ENCODE results near the gene CDH23. TPM values are rescaled to one million over a fixed set of nuclear protein-coding genes. Genes with fewer than 3 reads are reported as not detected.

CDH23 gene
- total RNA-seq, 1 donor from 2014 or later = not detected

DNA sequence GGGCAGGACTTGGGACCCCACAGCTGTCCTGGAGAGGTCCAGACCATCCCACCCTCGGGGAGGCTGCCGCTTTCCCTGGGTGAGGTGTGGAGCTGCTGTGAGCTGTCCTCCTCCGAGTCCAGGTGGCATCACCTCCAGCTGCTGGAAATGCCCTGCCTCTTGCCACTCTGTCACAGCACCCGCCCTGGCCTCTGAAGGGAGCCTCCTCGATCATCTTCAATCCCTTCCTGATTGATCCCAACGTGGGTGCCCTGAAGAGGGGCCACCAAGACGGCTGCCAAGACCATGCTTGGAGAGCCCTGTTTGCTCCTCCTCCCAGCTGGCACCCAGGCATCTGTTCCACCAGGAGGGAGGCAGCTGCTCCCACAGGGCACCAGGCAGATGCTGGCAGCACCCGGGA lies 318.3 kb downstream of the CDH23 start:
- DNase-seq (ENCODE audit: low read depth) (no peak), FAIRE-seq (no peak)
- Histone ChIP-seq H3K4me3 (ENCODE audit: low read depth, low read length) (no peak overlapping the region), H3K36me3 (ENCODE audit: control insufficient read depth, insufficient read depth, low read length) (no peaks in the 10 kb centered on the region), H3K27me3 (ENCODE audit: control insufficient read depth, insufficient read depth, low read length) (no peaks in the 10 kb centered on the region)
- TF ChIP-seq, protein P1, sequence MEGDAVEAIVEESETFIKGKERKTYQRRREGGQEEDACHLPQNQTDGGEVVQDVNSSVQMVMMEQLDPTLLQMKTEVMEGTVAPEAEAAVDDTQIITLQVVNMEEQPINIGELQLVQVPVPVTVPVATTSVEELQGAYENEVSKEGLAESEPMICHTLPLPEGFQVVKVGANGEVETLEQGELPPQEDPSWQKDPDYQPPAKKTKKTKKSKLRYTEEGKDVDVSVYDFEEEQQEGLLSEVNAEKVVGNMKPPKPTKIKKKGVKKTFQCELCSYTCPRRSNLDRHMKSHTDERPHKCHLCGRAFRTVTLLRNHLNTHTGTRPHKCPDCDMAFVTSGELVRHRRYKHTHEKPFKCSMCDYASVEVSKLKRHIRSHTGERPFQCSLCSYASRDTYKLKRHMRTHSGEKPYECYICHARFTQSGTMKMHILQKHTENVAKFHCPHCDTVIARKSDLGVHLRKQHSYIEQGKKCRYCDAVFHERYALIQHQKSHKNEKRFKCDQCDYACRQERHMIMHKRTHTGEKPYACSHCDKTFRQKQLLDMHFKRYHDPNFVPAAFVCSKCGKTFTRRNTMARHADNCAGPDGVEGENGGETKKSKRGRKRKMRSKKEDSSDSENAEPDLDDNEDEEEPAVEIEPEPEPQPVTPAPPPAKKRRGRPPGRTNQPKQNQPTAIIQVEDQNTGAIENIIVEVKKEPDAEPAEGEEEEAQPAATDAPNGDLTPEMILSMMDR (IDR thresholded peaks at IDR 0.05; ENCODE audit: insufficient read depth, low read length, severe bottlenecking) = no peak

DNA sequence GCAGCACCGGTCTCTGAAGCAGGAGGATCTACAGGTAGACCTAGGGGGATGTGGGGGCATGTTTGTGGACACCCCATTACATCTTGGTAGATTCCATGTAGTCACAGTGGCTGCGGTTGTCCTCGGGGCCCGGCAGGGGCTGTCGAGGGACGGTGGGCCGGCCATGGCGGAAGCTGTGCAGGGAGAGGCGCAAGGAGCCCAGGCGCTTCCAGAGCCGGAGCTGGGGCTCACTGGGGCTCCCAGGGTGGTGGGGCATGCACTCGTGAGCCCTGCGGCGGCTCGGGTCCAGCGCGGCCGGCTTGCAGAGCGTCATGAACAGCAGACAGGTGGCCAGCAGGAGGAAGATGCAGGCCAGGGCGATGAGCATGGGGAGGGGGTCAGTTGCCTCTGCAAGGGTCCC lies 319.1 kb downstream of the CDH23 start:
- Histone ChIP-seq H3K36me3 (ENCODE audit: control insufficient read depth, insufficient read depth, low read length) (no peaks in the 10 kb centered on the region), H3K27me3 (ENCODE audit: control insufficient read depth, insufficient read depth, low read length) (no peaks in the 10 kb centered on the region), H3K4me3 (ENCODE audit: low read depth, low read length) (no peak overlapping the region)
- FAIRE-seq (no peak), DNase-seq (ENCODE audit: low read depth) (no peak)
- TF ChIP-seq, protein P1 (IDR thresholded peaks at IDR 0.05; ENCODE audit: insufficient read depth, low read length, severe bottlenecking) = no peak

DNA sequence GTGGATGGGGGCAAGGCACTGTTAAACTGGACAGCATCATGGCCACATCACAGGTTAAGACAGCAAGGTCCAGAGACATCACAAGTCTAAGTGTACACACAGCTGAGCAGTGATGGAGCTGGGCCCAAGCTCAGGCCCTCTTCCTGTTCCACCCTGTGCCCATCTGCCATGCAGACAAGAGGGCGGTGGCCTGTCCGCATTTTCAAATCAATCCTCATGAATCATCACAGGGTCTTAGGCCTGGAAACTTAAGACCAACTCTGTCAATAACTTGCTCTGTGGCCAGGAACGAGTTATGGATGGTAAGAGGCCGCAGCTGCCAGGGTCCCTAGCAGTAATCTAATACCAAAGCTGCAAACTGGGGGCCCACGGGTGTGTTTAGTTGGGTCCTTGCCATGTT lies 319.7 kb downstream of the CDH23 start:
- TF ChIP-seq, protein P1 (IDR thresholded peaks at IDR 0.05; ENCODE audit: insufficient read depth, low read length, severe bottlenecking) = no peak
- H3K4me3 ChIP-seq (ENCODE audit: low read depth, low read length) = no peak overlapping the region
- FAIRE-seq = peak; percentile 93

DNA sequence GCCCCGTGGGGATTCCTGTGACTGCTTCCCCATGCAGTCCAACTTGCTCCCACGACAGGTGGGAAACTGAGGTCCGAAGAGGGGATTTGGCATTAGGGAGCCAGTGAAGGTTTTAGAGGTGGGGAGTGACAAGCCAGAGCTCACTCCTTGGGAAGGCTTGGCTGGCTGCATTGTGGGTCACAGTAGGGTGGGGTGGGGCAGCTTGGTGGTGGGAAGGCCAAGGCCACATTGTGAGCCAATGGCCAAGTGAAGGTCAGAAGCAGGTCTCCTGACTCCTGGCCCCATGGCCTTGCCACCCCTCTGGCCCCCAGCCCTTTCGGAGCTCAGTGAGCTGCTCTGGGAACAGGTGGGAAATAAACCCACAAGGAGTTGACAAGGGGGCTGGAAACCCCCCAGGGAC lies 320.3 kb downstream of the CDH23 start:
- no peak for FAIRE-seq
- Histone ChIP-seq H3K4me3 (ENCODE audit: low read depth, low read length) (no peak overlapping the region), H3K27me3 (ENCODE audit: control insufficient read depth, insufficient read depth, low read length) (no peaks in the 10 kb centered on the region), H3K36me3 (ENCODE audit: control insufficient read depth, insufficient read depth, low read length) (no peaks in the 10 kb centered on the region)
- DNase-seq (ENCODE audit: low read depth) = no peak
- TF ChIP-seq, protein P1 (IDR thresholded peaks at IDR 0.05; ENCODE audit: insufficient read depth, low read length, severe bottlenecking) = no peak

More for the DNA sequence above, 319.7 kb downstream of the CDH23 start:
- no peaks in the 10 kb centered on the region for H3K36me3 ChIP-seq (ENCODE audit: control insufficient read depth, insufficient read depth, low read length)
- H3K27me3 ChIP-seq (ENCODE audit: control insufficient read depth, insufficient read depth, low read length) = no peaks in the 10 kb centered on the region
- DNase-seq (ENCODE audit: low read depth) = no peak

DNA sequence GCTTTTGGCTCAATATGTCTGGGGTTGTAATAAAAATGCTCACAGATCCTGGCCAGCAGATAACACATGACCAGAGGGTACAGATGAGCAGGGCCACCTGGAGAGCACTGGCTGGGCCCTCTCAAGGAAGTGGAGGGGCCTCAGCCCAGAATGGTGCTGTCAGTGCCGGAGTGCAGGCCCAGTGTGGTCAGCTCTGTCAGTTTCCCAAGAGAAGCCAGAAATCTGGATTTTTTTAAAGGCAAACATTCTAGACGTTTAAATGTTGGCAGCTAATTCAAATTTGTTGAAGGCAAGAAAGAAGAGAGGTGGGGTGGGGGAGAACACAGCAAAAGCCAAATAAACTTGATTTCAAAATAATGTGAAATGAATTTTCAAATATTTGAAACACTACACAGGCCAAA lies 320.8 kb downstream of the CDH23 start:
- DNase-seq (ENCODE audit: low read depth) = no peak
- Histone ChIP-seq H3K36me3 (ENCODE audit: control insufficient read depth, insufficient read depth, low read length) (no peaks in the 10 kb centered on the region), H3K4me3 (ENCODE audit: low read depth, low read length) (no peak overlapping the region), H3K27me3 (ENCODE audit: control insufficient read depth, insufficient read depth, low read length) (no peaks in the 10 kb centered on the region)
- TF ChIP-seq, protein P1 (IDR thresholded peaks at IDR 0.05; ENCODE audit: insufficient read depth, low read length, severe bottlenecking) = no peak
- no peak for FAIRE-seq

DNA sequence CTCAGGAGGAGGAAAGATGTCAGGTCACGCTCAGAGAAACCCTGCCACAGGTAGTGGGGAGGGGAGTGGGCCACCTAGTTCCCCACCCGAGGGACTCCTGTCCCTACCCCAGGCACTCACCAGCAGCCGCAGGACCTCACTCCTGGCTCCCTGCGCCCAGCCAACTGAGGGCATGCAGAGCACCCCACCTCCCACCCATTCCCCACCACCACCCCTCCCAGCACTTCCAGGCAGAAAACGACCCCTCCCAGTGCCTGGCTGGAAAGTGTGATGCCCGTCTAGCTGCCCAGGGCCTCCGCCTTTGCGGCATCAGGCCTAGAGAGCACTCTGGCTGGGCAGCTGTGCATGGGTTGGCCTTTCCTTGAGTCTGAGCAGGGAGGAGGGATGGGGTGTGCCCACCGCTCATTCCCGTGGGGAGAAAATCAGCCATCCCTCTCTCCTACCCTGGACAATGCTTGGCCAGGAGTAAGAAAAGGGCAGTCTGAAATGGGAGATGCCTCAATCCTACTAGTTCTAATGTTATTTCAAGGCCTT lies 321.5 kb downstream of the CDH23 start:
- H3K27me3 ChIP-seq (ENCODE audit: control insufficient read depth, insufficient read depth, low read length) = no peaks in the 10 kb centered on the region
- TF ChIP-seq, protein P1 (IDR thresholded peaks at IDR 0.05; ENCODE audit: insufficient read depth, low read length, severe bottlenecking) = no peak
- DNase-seq (ENCODE audit: low read depth) = no peak
- H3K36me3 ChIP-seq (ENCODE audit: control insufficient read depth, insufficient read depth, low read length) = no peaks in the 10 kb centered on the region
- no peak for FAIRE-seq
- no peak overlapping the region for H3K4me3 ChIP-seq (ENCODE audit: low read depth, low read length)
